Measurements from ENCODE around the gene ILK. TPM values are rescaled to one million over a fixed set of nuclear protein-coding genes. Genes with fewer than 3 reads are reported as not detected.

Gene ILK
- total RNA-seq, 1 experiment from 2014 or later = 231 TPM

- DNase-seq (ENCODE audit: low read depth) = no peak
Observed at GRCh38 chr11:6636480-6636879, 32.9 kb downstream of the ILK start.

GRCh38 chr11:6637871-6638270 is 34.3 kb downstream of the ILK start:
- peak; percentile 92 for DNase-seq (ENCODE audit: low read depth)

GRCh38 chr11:6638429-6638828 is 34.9 kb downstream of the ILK start:
- no peak for DNase-seq (ENCODE audit: low read depth)

- DNase-seq (ENCODE audit: low read depth) = no peak
Observed at GRCh38 chr11:6640036-6640984, 36.7 kb downstream of the ILK start.

- no peak for DNase-seq (ENCODE audit: low read depth)
Observed at GRCh38 chr11:6640985-6641701, 37.6 kb downstream of the ILK start.

GRCh38 chr11:6642957-6643356 is 39.4 kb downstream of the ILK start:
- DNase-seq (ENCODE audit: low read depth) = no peak

GRCh38 chr11:6646071-6646470 is 42.5 kb downstream of the ILK start:
- peak; percentile 85 for DNase-seq (ENCODE audit: low read depth)

GRCh38 chr11:6646576-6646917 is 43.0 kb downstream of the ILK start:
- peak; percentile 81 for DNase-seq (ENCODE audit: low read depth)

- DNase-seq (ENCODE audit: low read depth) = peak; percentile 26
Observed at GRCh38 chr11:6646918-6647679, 43.5 kb downstream of the ILK start.

GRCh38 chr11:6647836-6648235 is 44.3 kb downstream of the ILK start:
- DNase-seq (ENCODE audit: low read depth) = no peak

GRCh38 chr11:6648501-6648900 is 44.9 kb downstream of the ILK start:
- no peak for DNase-seq (ENCODE audit: low read depth)

- no peak for DNase-seq (ENCODE audit: low read depth)
Observed at GRCh38 chr11:6650104-6650503, 46.5 kb downstream of the ILK start.

GRCh38 chr11:6650980-6651379 is 47.4 kb downstream of the ILK start:
- DNase-seq (ENCODE audit: low read depth) = peak; percentile 44

- no peak for DNase-seq (ENCODE audit: low read depth)
Observed at GRCh38 chr11:6652182-6652581, 48.6 kb downstream of the ILK start.

- no peak for DNase-seq (ENCODE audit: low read depth)
Observed at GRCh38 chr11:6653097-6653496, 49.5 kb downstream of the ILK start.

- DNase-seq (ENCODE audit: low read depth) = no peak
Observed at GRCh38 chr11:6653656-6654055, 50.1 kb downstream of the ILK start.

- DNase-seq (ENCODE audit: low read depth) = no peak
Observed at GRCh38 chr11:6654281-6655019, 50.9 kb downstream of the ILK start.

- peak; percentile 17 for DNase-seq (ENCODE audit: low read depth)
Observed at GRCh38 chr11:6655020-6655789, 51.6 kb downstream of the ILK start.

GRCh38 chr11:6655790-6656583 is 52.4 kb downstream of the ILK start, which contains the start of gene DCHS1:
DCHS1 (minus strand) TSS chr11:6655809; CDS start chr11:6641613, 14,196 bp downstream.
- DNase-seq (ENCODE audit: low read depth) = peak; percentile 11

GRCh38 chr11:6656584-6656915 is 53.0 kb downstream of the ILK start:
- no peak for DNase-seq (ENCODE audit: low read depth)

Data from RPMI7951 (cell line).